ENCODE results near the gene B3GALT4.

The B3GALT4 gene

DNA sequence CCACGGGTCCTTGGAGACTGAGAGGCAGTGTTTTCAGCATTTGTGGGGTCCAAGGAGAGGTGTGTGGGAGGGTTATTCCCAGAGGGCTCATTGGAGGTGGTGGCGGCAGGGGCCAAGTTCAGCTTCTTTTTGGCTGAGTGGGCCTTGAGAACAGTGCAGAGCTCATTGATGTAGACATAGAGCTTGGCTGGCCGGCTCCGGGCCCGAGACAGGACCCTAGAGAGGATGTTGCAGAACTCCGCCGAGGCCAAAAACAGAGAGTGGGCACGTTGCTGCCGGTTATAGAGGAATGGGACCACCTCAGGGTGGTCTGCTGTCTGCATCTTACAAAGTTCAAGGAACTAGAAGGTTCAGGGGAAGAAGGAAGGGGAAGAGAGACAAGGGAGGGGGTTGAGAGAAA is 44.3 kb downstream of the B3GALT4 start:
- no peak overlapping the region for H3K4me3 ChIP-seq (ENCODE audit: low read depth, low read length)
- H3K36me3 ChIP-seq (ENCODE audit: control insufficient read depth in 2 of 2, insufficient read depth in 1 of 2, low read length in 2 of 2), result peaks cover 14 to 34% of the 10 kb centered on the region in 2 experiments
- no peaks in the 10 kb centered on the region for H3K9me3 ChIP-seq (ENCODE audit: control insufficient read depth, insufficient read depth, low read depth, low read length)
- CTCF ChIA-PET, result interaction anchor here (0.7 to 1.9 kb wide), 3 partner anchors 16 to 43 kb away, joined by 3 to 10 read pairs (median 3); partner anchors contain the start of gene RGL2
- POLR2A ChIA-PET, result interaction anchor here (1.0 to 1.9 kb wide), 7 partner anchors 22 to 349 kb away, joined by 3 to 13 read pairs (median 4); partner anchors contain the start of genes B3GALT4, PFDN6, PHF1 and RGL2
- no peak for TF ChIP-seq ZNF48 (tag by site-specific recombination; IDR thresholded peaks at IDR 0.05)
- no peak for TF ChIP-seq BCL11A (tag by site-specific recombination; IDR thresholded peaks at IDR 0.05; ENCODE audit: low read depth)
- TF ChIP-seq, protein P1, sequence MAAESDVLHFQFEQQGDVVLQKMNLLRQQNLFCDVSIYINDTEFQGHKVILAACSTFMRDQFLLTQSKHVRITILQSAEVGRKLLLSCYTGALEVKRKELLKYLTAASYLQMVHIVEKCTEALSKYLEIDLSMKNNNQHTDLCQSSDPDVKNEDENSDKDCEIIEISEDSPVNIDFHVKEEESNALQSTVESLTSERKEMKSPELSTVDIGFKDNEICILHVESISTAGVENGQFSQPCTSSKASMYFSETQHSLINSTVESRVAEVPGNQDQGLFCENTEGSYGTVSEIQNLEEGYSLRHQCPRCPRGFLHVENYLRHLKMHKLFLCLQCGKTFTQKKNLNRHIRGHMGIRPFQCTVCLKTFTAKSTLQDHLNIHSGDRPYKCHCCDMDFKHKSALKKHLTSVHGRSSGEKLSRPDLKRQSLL (tag by site-specific recombination; IDR thresholded peaks at IDR 0.05), result peak; percentile 86
- H3K27ac ChIP-seq (ENCODE audit: extremely low read depth, low read depth, low read length), result peak overlapping the region; percentile 18; the same call in 1 of the 2 replicates
- H3K4me1 ChIP-seq (ENCODE audit: control insufficient read depth, insufficient read depth, low read length), result peaks cover 20% of the 10 kb centered on the region

DNA sequence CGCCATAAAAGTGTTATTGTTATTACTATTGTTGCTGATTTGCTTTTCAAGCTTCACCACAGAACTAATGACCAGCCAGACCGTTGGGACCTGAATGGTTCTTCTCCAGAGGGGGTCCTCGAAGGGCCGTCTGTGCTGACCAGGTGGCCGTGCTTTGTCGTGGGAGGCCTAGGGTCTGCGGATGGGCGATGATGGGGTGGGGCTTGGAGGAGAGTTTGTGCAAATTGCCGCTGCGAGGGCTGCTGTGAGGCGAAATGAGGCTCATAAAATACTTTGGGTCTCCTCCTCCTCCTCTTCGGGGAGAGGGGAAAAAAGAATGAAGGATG is 46.7 kb downstream of the B3GALT4 start:
- POLR2A ChIA-PET, result no interaction called here
- CTCF ChIA-PET, result interaction anchor here (0.5 to 1.5 kb wide), 4 partner anchors 12 to 238 kb away, joined by 3 to 5 read pairs (median 4); no protein-coding TSS in a partner anchor
- no peak for TF ChIP-seq ZNF155 (tag by site-specific recombination; IDR thresholded peaks at IDR 0.05)
- TF ChIP-seq ZNF585B (tag by site-specific recombination; IDR thresholded peaks at IDR 0.05), result no peak
- TF ChIP-seq ZFHX2 (tag by site-specific recombination; conservative IDR thresholded peaks at IDR 0.05), result 0 out of 2 replicates have a peak, but pooled peaks have one; percentile 38
- TF ChIP-seq, protein P2, sequence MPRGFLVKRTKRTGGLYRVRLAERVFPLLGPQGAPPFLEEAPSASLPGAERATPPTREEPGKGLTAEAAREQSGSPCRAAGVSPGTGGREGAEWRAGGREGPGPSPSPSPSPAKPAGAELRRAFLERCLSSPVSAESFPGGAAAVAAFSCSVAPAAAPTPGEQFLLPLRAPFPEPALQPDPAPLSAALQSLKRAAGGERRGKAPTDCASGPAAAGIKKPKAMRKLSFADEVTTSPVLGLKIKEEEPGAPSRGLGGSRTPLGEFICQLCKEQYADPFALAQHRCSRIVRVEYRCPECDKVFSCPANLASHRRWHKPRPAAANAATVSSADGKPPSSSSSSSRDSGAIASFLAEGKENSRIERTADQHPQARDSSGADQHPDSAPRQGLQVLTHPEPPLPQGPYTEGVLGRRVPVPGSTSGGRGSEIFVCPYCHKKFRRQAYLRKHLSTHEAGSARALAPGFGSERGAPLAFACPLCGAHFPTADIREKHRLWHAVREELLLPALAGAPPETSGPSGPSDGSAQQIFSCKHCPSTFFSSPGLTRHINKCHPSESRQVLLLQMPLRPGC (tag by site-specific recombination; IDR thresholded peaks at IDR 0.05), result no peak
- 0 out of 2 replicates have a peak, but pooled peaks have one; percentile 6 for TF ChIP-seq ZNF660 (tag by site-specific recombination; IDR thresholded peaks at IDR 0.05)
- TF ChIP-seq ZNF777 (tag by site-specific recombination; IDR thresholded peaks at IDR 0.05; ENCODE audit: borderline replicate concordance), result peak; percentile 86; the same call in 1 of the 2 replicates
- no peak for TF ChIP-seq ZNF629 (tag by site-specific recombination; IDR thresholded peaks at IDR 0.05)
- TF ChIP-seq HOXD13 (CRISPR knock-in tag; IDR thresholded peaks at IDR 0.05; ENCODE audit: borderline replicate concordance), result no peak
- TF ChIP-seq, protein P3, sequence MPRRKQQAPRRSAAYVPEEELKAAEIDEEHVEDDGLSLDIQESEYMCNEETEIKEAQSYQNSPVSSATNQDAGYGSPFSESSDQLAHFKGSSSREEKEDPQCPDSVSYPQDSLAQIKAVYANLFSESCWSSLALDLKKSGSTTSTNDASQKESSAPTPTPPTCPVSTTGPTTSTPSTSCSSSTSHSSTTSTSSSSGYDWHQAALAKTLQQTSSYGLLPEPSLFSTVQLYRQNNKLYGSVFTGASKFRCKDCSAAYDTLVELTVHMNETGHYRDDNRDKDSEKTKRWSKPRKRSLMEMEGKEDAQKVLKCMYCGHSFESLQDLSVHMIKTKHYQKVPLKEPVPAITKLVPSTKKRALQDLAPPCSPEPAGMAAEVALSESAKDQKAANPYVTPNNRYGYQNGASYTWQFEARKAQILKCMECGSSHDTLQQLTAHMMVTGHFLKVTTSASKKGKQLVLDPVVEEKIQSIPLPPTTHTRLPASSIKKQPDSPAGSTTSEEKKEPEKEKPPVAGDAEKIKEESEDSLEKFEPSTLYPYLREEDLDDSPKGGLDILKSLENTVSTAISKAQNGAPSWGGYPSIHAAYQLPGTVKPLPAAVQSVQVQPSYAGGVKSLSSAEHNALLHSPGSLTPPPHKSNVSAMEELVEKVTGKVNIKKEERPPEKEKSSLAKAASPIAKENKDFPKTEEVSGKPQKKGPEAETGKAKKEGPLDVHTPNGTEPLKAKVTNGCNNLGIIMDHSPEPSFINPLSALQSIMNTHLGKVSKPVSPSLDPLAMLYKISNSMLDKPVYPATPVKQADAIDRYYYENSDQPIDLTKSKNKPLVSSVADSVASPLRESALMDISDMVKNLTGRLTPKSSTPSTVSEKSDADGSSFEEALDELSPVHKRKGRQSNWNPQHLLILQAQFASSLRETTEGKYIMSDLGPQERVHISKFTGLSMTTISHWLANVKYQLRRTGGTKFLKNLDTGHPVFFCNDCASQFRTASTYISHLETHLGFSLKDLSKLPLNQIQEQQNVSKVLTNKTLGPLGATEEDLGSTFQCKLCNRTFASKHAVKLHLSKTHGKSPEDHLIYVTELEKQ (tag by site-specific recombination; IDR thresholded peaks at IDR 0.05; ENCODE audit: borderline replicate concordance), result no peak
- no peak for TF ChIP-seq ZNF292 (tag by site-specific recombination; IDR thresholded peaks at IDR 0.05; ENCODE audit: borderline replicate concordance, low read depth)
- TF ChIP-seq GLIS1 (tag by site-specific recombination; IDR thresholded peaks at IDR 0.05), result peak; percentile 48
- TF ChIP-seq ZNF610 (tag by site-specific recombination; IDR thresholded peaks at IDR 0.05; ENCODE audit: borderline replicate concordance), result no peak
- TF ChIP-seq ZNF324 (tag by site-specific recombination; IDR thresholded peaks at IDR 0.05), result no peak
- TF ChIP-seq, protein P4, sequence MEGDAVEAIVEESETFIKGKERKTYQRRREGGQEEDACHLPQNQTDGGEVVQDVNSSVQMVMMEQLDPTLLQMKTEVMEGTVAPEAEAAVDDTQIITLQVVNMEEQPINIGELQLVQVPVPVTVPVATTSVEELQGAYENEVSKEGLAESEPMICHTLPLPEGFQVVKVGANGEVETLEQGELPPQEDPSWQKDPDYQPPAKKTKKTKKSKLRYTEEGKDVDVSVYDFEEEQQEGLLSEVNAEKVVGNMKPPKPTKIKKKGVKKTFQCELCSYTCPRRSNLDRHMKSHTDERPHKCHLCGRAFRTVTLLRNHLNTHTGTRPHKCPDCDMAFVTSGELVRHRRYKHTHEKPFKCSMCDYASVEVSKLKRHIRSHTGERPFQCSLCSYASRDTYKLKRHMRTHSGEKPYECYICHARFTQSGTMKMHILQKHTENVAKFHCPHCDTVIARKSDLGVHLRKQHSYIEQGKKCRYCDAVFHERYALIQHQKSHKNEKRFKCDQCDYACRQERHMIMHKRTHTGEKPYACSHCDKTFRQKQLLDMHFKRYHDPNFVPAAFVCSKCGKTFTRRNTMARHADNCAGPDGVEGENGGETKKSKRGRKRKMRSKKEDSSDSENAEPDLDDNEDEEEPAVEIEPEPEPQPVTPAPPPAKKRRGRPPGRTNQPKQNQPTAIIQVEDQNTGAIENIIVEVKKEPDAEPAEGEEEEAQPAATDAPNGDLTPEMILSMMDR (tag by site-specific recombination; IDR thresholded peaks at IDR 0.05), result no peak
- TF ChIP-seq, protein P5, sequence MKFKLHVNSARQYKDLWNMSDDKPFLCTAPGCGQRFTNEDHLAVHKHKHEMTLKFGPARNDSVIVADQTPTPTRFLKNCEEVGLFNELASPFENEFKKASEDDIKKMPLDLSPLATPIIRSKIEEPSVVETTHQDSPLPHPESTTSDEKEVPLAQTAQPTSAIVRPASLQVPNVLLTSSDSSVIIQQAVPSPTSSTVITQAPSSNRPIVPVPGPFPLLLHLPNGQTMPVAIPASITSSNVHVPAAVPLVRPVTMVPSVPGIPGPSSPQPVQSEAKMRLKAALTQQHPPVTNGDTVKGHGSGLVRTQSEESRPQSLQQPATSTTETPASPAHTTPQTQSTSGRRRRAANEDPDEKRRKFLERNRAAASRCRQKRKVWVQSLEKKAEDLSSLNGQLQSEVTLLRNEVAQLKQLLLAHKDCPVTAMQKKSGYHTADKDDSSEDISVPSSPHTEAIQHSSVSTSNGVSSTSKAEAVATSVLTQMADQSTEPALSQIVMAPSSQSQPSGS (tag by site-specific recombination; IDR thresholded peaks at IDR 0.05; ENCODE audit: low read depth), result no peak
- TF ChIP-seq ZIC2 (tag by site-specific recombination; IDR thresholded peaks at IDR 0.05), result peak; percentile 54
- TF ChIP-seq, protein P6, sequence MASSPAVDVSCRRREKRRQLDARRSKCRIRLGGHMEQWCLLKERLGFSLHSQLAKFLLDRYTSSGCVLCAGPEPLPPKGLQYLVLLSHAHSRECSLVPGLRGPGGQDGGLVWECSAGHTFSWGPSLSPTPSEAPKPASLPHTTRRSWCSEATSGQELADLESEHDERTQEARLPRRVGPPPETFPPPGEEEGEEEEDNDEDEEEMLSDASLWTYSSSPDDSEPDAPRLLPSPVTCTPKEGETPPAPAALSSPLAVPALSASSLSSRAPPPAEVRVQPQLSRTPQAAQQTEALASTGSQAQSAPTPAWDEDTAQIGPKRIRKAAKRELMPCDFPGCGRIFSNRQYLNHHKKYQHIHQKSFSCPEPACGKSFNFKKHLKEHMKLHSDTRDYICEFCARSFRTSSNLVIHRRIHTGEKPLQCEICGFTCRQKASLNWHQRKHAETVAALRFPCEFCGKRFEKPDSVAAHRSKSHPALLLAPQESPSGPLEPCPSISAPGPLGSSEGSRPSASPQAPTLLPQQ (tag by site-specific recombination; IDR thresholded peaks at IDR 0.05), result 0 out of 2 replicates have a peak, but pooled peaks have one; percentile 4
- TF ChIP-seq ZBTB8A (tag by site-specific recombination; IDR thresholded peaks at IDR 0.05), result no peak; the same call in 1 of the 2 replicates
- no peak for TF ChIP-seq ZNF146 (tag by site-specific recombination; IDR thresholded peaks at IDR 0.05)
- no peak for TF ChIP-seq ZNF24 (tag by site-specific recombination; IDR thresholded peaks at IDR 0.05)
- no peak for TF ChIP-seq ZNF785 (tag by site-specific recombination; IDR thresholded peaks at IDR 0.05)

More for the DNA sequence above, 46.7 kb downstream of the B3GALT4 start:
- no peaks in the 10 kb centered on the region for H3K9me3 ChIP-seq (ENCODE audit: control insufficient read depth, insufficient read depth, low read depth, low read length)
- H3K4me3 ChIP-seq (ENCODE audit: low read depth, low read length), result peak overlapping the region; percentile 78
- H3K27ac ChIP-seq (ENCODE audit: extremely low read depth, low read depth, low read length), result peak overlapping the region; percentile 65
- peaks cover 14 to 30% of the 10 kb centered on the region in 2 experiments for H3K36me3 ChIP-seq (ENCODE audit: control insufficient read depth in 2 of 2, insufficient read depth in 1 of 2, low read length in 2 of 2)
- peaks cover 20% of the 10 kb centered on the region for H3K4me1 ChIP-seq (ENCODE audit: control insufficient read depth, insufficient read depth, low read length)
